Erythroblast (primary cell): ENCODE results near the gene B3GALNT2.

Source experiments
- GATA1 ChIP-seq: IDR thresholded peaks from 2 replicates; pipeline ENCODE4 v1.6.1; 2011; ENCODE audit warnings: low read depth, mild to moderate bottlenecking, control low read depth, low read length, moderate library complexity
- POLR2A ChIP-seq: IDR thresholded peaks from 2 replicates; pipeline ENCODE4 v1.6.1; 2011; ENCODE audit warnings: mild to moderate bottlenecking, low read length

- TF ChIP-seq POLR2A (no peak), GATA1 (no peak)
Measured at GRCh38 chr1:235465066-235465465, 39.2 kb downstream of the B3GALNT2 start.
